Tibial nerve (tissue), 4 donors: ENCODE measurements around the gene HYDIN.

Experiments used
- EP300 ChIP-seq, 2 donors: sonication (generic); formaldehyde crosslinking; IDR thresholded peaks; one replicate each; pipeline ENCODE4 v1.6.1; 2017; ENCODE audit warnings: antibody characterized with exemption in 2 of 2, mild to moderate bottlenecking in 1 of 2
- TF ChIP-seq, protein P1 (sequence below), 5 experiments: fragments of 200-600 bp in 3 of 5; fragments of 450-650 bp in 2 of 5; sonication (generic) in 3 of 5; IDR thresholded peaks; one replicate each; pipeline ENCODE4 v1.5.1; 2016 to 2019; ENCODE audit warnings: antibody characterized with exemption in 5 of 5, mild to moderate bottlenecking in 3 of 5, moderate library complexity in 2 of 5

DNA sequence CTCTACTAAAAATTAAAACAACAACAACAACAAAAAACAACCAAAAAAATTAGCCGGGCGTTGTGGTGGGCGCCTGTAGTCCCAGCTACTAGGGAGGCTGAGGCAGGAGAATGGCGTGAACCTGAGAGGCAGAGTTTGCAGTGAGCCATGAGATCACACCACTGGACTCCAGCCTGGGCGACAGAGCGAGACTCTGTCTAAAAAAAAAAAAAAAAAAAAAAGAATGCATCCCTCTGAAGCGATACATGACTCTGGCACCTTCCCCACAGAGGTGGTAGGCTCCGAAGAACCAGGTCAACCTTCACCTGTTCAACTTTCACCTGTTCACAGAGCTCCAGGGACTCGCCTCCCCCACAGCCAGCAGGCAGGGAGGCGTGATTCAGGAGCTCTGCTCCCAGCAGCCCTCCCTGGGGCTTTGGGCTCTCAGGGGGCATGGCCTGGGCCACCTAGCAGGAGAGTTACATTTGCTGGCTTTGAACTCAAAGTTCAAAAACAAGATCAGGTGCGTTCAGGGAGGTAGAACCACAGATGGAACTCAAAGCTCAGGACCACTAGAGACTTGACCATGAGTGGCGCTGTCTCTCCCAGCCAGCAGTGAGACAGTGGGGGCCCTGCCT, 435.1 kb downstream of the HYDIN start:
- TF ChIP-seq, protein P1, sequence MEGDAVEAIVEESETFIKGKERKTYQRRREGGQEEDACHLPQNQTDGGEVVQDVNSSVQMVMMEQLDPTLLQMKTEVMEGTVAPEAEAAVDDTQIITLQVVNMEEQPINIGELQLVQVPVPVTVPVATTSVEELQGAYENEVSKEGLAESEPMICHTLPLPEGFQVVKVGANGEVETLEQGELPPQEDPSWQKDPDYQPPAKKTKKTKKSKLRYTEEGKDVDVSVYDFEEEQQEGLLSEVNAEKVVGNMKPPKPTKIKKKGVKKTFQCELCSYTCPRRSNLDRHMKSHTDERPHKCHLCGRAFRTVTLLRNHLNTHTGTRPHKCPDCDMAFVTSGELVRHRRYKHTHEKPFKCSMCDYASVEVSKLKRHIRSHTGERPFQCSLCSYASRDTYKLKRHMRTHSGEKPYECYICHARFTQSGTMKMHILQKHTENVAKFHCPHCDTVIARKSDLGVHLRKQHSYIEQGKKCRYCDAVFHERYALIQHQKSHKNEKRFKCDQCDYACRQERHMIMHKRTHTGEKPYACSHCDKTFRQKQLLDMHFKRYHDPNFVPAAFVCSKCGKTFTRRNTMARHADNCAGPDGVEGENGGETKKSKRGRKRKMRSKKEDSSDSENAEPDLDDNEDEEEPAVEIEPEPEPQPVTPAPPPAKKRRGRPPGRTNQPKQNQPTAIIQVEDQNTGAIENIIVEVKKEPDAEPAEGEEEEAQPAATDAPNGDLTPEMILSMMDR (IDR thresholded peaks at IDR 0.05), result no peak
- TF ChIP-seq EP300 (IDR thresholded peaks at IDR 0.05), result no peak
